PC-9 (cell line): Measurements from ENCODE around the gene FGB.

Experiments used
- EZH2 ChIP-seq: fragments of 200-600 bp; sonication (generic); IDR thresholded peaks from 2 replicates; pipeline ENCODE4 v1.8.0; 2017; ENCODE audit warnings: antibody characterized with exemption, low read depth
- TF ChIP-seq, protein P1 (sequence below): fragments of 200-600 bp; sonication (generic); conservative IDR thresholded peaks from 2 replicates; pipeline ENCODE4 v1.6.1; 2017; ENCODE audit warnings: mixed run types, antibody characterized with exemption, mild to moderate bottlenecking, moderate library complexity

- TF ChIP-seq, protein P1, sequence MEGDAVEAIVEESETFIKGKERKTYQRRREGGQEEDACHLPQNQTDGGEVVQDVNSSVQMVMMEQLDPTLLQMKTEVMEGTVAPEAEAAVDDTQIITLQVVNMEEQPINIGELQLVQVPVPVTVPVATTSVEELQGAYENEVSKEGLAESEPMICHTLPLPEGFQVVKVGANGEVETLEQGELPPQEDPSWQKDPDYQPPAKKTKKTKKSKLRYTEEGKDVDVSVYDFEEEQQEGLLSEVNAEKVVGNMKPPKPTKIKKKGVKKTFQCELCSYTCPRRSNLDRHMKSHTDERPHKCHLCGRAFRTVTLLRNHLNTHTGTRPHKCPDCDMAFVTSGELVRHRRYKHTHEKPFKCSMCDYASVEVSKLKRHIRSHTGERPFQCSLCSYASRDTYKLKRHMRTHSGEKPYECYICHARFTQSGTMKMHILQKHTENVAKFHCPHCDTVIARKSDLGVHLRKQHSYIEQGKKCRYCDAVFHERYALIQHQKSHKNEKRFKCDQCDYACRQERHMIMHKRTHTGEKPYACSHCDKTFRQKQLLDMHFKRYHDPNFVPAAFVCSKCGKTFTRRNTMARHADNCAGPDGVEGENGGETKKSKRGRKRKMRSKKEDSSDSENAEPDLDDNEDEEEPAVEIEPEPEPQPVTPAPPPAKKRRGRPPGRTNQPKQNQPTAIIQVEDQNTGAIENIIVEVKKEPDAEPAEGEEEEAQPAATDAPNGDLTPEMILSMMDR, result no peak
- no peak for TF ChIP-seq EZH2
Observed at GRCh38 chr4:154615211-154615610, 52.4 kb downstream of the FGB start.
